GM21526 (cell line): Measurements from ENCODE around the gene BPI.
"Not testable (repeated sequence)": the region's sequence is repeated elsewhere in the genome, so short reads cannot be mapped to it uniquely, and the experiment has no call there.

Experiments
- ATAC-seq: cut with Tn5 transposase; IDR thresholded peaks from one replicate; pipeline ENCODE4 v1.9.1; 2021; ENCODE audit warnings: moderate library complexity; ENCODE audit not compliant: unreplicated experiment, low FRiP score

The BPI gene

DNA sequence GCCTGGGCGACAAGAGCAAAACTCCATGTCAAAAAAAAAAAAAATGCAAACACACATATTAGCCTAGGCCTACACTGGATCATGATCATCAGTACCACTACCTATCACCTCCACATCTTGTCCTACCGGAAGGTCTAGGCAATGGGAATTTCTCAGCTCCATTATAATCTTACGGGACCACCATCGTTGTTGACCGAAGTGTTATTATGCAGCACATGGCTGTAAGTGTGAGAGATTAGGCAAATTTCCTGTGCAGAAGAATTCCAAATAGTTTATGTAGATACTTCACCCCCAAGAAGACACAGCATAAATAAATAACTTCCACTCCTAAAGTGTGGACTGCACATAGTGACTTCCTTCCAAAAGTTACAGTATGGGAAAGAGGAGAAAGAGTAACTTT, 26.7 kb upstream of the BPI start:
- ATAC-seq = no peak

DNA sequence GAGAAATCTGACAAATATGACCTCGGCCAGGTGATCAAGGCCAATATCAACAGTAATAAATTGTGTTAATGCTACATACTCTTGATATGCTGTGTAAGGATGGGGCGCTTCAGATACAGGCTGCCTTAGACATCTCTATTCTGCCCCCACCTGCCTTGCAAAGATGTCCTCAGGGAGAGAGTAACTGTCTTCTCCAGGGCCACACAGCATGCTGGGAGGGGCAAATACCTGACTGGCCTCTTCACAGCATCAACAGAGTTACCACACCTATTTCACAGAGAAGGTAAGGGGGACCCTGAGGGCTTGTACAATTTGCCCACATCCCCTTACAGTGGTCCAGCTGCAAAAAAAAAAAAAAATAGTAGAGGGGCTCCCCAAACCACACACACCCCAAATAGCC, 26.3 kb upstream of the BPI start:
- no peak for ATAC-seq

DNA sequence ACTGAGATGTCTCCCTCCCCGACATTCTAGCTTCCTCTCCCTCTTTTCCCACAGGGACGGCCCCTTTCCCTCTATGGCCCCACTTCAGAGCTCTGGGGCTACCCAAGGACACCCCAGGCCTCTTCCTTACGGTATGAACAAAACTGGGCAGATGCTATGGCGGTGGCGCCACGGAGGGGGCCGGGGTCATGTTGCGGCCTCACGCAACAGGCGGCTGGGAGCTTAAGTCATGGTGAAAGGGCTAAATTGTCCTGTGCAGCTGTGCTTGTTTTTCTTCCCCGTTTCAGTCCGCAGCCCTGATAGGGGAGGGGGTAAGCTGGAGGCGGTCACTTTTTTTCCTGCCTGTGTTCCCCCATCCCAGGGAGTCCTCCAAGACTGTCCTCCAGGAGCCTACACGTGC, 25.8 kb upstream of the BPI start:
- no peak for ATAC-seq

DNA sequence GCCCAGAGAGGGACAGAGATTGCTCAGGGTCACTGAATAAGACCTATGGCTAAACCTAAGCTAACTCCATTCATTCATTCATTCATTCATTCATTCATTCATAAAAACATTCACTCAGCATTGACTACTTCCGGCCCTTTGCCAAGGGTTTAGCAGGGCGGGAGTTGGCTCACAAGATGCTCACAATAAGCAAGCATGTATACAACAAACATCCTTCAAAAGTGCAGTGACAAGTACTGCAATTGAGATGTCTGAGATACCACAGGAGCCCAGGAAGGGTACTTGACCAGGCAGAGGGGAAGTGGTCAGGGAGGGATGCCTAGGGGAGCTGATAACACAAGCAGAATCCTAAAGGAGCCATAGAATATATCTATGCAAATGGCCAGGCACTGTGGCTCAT, 25.2 kb upstream of the BPI start:
- ATAC-seq = no peak

DNA sequence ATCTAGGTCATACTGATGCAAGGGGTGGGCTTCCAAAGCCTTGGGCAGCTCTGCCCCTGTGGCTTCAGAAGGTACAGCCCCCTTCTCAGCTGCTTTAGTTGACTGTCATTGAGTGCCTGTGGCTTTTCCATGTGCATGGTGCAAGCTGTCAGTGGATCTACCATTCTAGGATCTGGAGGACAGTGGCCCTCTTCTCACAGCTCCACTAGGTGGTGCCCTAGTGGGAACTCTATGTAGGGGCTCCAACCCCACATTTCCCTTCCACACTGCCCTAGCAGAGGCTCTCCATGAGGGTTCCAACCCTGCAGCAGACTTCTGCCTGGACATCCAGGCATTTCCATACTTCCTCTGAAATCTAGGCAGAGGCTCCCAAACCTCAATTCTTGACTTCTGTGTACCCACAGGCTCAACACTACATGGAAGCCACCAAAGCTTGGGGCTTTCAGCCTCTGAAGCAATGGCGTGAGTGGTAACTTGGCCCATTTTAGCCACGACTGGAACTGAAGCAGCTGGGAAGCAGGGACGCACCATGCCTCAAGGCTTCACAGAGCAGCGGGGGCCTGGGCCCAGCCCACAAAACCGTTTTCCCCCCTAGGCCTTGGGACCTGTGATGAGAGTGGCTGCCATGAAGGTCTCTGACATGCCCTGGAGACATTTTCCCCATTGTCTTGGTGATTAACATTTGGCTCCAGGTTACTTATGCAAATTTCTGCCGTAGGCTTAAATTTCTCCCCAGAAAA, 22.6 kb upstream of the BPI start:
- ATAC-seq = not testable (repeated sequence)

DNA sequence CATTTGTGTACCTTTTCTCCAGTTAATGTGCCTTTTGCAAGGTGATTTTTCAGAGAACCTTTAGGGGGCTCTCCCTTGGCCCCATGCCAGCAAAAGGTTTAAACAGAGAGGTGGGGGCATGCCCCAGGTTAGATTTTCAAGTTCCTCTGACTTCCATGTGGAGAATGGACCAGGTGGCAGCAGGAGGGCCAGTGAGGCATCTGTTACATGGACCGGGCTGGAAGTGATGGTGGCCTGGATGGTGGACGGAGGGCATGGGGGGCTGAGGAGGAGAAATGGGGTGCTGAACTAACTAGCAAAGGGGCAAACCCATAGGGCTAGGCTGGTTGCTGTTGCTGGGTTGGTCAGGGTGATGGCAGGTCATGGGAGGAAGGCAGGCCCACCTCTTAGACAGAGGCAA, 20.7 kb upstream of the BPI start:
- ATAC-seq = no peak

DNA sequence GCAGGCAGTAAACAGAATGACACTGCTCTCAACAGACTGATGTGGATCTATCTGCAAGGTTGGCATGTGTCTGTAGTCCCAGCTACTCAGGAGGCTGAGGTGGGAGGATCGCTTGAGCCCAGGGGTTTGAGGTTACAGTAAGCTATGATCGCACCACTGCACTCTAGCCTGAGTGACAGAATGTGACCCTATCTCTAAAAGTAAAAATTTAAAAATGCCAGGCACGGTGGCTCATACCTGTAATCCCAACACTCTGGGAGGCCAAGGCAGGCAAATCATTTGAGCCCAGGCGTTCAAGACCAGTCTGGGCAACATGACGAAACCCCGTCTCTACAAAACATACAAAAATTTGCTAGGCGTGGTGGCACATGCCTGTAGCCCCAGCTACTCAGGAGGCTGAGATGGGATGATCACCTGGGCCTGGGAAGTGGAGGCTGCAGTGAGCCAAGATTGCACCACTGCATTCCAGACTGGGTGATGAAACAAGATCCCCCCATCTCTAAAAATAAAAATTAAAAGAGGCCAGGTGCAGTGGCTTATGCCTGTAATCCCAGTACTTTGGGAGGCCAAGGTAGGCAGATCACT, 19.8 kb upstream of the BPI start:
- not testable (repeated sequence) for ATAC-seq

DNA sequence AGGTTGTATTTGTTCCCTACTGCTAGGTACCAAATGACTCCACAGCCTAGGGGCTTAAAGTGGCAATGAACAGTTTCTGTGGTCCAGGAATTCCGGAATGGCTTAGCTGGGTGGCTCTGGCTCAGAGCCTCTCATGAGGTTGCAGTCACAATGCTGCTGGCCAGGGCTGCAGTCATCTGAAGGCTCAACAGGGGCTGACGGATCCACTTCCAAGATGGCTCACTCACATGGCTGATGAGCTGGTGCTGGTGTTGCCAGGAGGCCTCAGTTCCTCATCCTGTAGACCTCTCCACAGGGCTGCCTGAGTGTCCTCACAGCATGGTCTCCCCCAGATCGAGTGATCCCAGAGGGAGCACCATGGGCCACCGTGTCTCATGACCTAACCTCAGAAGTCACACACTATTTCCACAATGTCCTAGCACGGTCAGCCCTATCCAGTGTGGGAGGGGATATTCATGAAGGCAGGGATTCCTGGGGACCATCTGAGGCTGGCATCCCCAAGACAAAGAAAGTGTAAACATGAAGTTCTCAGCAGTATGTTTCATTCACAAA, 19.0 kb upstream of the BPI start:
- ATAC-seq = no peak

DNA sequence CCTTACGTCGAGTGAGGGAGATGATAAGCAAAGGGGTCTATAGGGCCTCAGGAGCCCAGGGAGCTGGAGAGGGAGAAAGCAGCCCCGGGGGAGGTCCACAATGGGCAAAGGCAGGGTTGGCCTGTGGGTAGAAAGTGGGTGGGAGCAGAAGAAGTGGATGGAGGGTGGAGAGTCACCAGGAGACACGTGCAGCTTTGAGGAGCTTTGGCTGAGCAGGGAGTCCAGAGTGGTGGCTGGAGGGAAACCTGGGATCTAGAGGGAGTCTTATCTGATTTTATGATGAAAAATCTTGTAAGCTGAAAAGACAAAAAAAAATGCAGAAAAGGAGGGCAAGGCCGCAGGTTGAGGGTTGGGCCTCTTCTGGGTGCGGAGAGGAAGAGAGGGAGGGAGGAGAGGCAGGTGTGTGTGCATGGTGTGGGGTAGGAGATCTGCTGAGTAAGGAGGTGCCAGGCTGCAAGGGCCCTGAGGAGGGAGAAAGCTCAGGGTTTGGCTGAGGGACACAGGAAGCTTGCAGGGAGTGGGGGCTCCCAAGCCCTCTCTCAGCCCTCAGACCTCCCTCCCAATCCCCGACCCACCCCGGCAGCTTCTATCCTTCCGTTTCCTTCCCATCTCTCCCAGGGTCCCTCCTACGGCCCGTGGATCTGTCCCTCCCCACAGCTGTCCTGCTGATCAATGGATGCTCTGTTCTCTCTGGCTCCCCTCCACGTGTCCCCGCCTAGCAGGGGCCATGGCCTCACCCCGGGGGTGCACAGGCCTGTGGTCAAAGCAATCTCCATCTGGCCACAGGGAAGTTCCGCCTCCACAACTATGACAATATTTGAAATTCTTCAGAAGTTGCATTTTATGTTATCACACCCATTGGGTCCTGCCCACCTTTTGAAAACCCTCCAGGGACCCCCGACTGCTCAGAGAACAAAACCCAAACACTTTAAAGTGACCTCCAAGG, 17.1 kb upstream of the BPI start:
- ATAC-seq = no peak

DNA sequence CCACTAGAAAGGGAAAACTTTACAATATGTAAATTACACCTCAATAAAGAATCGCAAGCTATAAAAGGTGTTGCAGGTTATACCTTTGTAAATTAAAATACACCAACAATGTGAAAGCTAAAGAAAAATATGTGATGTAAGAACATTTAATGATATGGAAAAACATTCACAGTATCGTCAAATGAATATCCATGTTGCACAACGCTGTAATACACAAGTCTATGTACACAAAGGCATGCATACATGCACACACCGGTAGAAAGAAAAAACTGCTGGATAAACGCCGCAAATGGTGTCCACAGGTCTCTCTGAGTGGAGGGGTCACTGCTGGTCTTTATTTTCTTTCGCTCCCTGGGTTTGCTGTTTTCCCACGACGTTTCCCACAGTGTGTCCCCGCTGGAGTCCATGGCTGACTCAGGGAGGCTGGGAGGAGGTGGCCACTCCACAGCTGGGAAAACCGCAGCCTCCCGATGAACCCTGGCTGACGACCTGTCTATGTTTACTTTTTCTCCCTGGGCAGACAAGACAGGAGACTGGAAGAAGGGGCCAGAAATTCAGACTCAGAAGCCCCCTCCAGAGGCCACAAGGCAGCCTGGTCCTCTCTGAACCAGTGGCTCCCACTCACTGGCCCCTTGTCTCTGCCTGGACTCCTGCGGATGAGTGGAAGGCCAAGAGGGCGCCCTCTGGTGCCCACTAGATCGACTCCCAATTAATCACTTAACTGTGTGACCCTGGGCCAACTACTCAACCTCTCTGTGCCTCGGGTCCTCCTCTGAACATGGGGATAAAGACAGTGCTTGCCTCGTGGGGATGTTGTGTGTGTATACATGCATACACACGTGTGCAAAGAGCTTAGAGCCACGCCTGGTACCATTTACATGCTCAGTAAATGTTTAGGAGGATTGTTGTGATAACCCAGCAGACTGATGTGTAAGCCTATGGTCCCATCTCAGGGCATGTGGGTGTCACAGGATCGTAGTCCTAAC, 12.8 kb upstream of the BPI start:
- ATAC-seq = no peak

DNA sequence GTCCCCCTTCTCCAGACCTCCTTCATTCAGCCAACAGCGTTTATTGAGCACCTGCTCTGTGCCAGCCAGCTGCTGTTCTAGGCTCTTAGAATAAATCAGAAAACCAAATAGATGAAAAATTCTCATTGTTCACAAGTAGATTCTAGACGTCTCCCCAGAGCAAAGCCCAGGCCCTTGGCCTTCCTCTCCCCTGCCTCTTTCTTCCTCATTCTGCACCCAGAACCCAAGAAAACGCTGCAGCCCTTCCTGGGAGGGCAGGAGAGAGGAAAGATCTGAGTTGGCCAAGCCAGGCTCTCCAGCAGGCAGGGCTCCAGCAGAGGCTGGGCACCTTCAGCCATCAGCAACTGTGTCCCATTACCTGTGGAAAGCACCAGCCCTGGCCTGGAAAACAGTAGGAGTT, 12.0 kb upstream of the BPI start:
- no peak for ATAC-seq

DNA sequence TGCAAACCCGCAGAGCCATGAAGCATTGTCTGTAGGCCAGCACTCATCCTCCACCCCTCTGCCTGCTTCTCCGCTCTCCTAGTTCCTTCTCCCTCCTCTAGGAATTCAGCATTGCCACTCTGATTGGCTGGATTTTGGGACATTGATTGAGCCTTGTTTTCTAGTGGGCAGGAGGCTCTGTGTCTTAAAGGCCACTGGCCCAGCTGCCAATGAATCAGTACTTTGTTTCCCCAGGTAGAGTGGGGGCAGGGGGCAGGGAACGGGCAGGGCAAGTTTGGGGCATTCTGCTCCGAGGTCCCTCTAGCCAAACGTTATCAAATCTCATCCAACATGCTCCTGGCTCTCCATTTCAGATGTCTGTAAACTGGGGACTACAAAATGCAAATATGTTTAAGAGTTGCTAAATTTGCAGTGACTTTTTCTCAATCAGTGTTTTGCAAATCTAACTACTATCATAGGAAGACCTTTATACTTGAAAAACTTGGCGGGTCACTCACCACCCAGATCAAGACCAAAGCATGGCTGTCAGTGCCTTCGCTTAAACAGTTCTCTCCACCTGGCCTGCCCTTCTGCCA, 10.4 kb upstream of the BPI start:
- no peak for ATAC-seq

DNA sequence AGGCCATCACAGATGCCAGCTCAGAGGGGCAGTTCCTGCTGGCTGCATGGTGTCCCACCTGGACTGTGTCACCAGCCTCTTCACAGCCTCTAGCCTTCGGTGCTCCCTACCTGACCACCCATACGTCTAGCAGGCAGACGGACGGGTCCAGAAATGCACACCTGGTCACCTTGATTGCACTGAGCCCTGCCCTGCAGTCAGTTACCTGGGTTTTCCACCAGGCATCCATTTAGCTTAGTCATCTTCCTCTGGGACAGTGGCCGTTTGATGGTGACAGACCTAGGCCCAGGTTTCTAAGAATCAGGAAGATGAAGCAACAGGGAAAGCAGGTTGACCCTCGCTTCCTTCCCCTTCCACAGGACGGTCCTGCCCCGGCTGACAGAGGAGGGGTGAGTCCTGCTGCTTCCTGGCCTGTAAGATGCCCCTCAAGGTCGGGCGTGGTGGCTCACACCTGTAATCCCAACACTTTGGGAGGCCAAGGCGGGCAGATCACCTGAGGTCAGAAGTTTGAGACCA, 9.8 kb upstream of the BPI start:
- ATAC-seq = no peak

DNA sequence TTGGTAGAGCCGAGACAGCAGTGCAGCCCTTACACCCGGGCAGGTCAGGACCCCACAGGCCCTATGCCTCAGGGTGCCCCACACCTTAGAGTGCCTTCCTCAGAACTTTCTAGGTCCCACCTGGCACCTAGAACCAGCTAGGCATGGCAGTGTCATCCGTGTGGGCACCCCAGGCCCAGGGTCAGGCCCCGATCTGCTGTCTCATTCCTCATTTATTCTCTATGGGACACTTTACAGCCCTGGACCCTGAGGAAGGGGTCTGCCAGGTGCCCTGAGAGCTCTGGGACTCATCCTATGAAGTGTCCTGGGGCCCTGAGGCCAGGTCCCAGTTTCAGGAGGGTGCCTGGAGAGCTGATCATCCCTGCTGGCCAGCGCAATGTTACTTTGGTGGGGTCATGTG, 8.1 kb upstream of the BPI start:
- no peak for ATAC-seq

DNA sequence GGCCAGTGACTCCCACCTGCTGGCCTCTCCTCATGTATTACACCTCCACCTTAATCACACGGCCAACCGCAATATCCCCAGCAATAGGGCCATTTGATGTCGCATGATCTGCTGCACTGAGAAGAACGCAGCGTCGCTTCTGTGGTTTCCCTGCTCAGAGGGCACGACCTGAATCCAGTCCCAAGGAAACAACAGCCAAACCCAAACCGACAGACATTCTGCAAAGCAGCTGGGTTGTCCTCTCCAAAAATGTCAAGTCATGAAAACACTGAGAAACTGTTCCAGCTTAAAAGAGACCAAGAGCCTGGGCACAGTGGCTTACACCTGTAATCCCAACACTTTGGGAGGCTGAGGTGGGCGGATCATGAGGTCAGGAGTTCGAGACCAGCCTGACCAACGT, 7.5 kb upstream of the BPI start:
- no peak for ATAC-seq

DNA sequence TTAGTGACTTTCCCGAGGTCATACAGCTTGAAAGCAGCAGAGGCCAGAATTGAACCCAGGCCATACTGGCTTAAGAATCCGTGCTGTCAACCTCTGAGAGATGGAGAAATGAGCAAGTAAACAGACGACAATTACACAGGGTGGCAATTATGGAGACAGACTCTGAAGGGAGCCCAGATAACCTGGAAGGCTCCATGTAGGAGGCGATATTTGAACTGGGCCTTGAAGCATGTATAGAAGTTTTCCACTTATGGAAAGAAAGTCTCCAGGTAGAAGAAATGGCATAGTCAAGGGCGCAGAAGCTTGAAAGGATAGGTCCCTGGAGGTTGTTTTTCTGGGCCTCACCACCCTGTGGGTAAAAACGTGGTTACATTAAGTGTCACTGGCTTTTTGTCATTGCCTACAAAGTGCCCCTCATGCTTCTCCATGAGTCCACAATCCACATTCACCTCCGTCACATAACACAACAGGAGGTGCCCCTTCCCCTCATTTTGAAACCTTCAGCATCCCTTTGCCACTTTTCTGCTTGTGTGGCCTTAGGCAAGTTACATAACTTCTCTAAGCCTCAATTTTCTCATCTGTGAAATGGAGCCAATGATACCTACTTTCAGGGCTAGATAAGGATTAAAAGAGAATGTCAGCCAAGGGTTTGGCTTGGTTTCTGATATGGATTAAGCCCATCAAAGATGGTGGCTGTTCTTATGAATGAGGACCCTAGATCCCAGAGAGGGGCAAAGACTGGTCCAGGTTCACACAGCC, 5.9 kb upstream of the BPI start:
- ATAC-seq = no peak

DNA sequence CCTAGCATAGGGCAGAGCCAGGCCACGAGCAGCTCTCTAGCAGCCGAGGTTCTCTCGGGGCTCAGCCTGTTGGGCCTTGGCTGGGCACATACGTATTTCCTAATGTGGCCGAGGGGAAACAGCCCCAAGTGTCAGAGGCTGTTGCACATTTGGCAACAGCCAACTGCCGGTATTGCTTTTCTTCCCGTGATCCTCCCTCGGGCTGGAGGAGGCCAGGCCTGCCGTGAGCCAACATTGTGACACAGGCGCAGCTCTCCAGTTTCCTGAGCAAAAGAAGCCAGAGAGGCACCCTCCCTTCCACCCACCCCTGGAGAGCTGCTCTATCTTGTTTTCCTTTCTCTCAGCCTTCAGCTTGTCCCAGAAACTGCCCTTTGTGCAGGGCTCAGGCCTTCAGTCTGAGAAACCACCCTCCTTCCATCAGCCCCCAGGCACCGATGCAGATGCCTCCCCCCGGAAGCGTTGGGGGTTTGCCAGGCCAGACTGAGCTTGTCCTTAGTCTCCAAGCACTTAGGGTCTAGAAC, 5.1 kb upstream of the BPI start:
- ATAC-seq = no peak

DNA sequence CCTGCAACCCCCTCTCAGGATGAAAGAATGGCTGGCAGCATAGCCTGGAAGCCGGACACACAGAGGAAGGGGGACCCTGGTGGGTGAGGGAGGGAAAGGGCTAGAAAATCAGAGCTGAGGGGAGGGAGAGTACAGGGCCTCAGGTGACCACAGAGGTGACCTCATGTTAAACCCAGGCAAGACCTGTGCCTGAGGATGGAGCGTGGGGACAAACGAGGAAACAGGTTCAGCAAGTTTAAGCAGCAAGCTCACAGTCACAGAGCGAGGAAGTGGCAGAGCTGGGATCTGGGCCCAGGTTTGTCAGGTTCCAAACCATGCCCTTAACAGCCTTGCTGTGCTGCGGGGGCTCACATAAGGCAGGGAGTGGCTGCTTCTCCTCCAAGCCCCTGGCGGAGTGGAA, 4.0 kb upstream of the BPI start:
- no peak for ATAC-seq

DNA sequence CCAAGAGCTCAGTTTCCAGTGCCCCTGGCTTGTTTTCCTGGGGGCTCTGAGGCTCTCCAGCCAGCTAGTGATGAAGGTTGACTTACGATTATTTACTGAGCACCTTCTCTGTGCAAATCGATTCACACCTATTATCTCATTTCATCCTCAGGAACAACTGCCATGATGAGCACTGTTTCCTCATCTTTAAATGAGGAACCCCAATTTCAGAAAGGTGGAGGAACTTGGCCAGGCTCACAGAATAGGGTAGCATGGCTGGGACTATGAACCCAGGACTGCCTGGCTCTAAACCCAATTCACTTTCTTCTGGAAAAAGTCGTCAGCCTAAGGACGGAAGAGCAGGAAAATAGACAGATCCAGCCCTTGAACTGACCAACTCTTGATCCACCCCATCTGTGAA, 3.5 kb upstream of the BPI start:
- no peak for ATAC-seq
